22Rv1 (cell line): ENCODE measurements around the gene LYST.
"Not testable (repeated sequence)": the region's sequence is repeated elsewhere in the genome, so short reads cannot be mapped to it uniquely, and the experiment has no call there.

Source experiments
- ZFX ChIP-seq: fragments of 450-650 bp; IDR thresholded peaks from 2 replicates; pipeline ENCODE4 v1.6.1; 2017; ENCODE audit warnings: antibody characterized with exemption, borderline replicate concordance
- TF ChIP-seq, protein P1 (sequence below): fragments of 450-650 bp; IDR thresholded peaks from 2 replicates; pipeline ENCODE4 v1.5.1; 2017; ENCODE audit warnings: mild to moderate bottlenecking

DNA sequence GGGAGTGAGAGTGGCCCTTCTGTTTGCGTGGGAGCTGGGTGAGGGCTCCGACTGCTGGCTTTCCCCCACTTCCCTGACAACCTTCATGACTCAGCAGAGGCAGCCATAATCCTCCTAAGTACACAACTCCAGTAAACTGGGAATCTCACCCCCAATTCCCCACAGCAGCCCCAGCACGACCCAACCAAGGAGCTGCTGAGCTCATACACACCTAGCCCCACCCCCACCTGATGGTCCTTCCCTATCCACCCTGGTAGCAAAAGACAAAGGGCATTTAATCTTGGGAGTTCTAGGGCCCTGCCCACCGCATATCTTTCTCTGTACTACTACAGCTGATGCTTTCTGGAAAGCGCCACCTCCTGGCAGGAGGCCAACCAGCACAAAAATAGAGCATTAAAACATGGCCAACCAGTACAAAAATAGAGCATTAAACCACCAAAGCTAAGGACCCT, 21.0 kb downstream of the LYST start:
- TF ChIP-seq, protein P1, sequence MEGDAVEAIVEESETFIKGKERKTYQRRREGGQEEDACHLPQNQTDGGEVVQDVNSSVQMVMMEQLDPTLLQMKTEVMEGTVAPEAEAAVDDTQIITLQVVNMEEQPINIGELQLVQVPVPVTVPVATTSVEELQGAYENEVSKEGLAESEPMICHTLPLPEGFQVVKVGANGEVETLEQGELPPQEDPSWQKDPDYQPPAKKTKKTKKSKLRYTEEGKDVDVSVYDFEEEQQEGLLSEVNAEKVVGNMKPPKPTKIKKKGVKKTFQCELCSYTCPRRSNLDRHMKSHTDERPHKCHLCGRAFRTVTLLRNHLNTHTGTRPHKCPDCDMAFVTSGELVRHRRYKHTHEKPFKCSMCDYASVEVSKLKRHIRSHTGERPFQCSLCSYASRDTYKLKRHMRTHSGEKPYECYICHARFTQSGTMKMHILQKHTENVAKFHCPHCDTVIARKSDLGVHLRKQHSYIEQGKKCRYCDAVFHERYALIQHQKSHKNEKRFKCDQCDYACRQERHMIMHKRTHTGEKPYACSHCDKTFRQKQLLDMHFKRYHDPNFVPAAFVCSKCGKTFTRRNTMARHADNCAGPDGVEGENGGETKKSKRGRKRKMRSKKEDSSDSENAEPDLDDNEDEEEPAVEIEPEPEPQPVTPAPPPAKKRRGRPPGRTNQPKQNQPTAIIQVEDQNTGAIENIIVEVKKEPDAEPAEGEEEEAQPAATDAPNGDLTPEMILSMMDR: peak; percentile 57
- not testable (repeated sequence) for TF ChIP-seq ZFX
